Uterus (tissue), 2 donors: ENCODE measurements around the gene NABP1.

Source experiments
- CTCF ChIP-seq, 4 experiments: fragments of 200-600 bp in 2 of 4; fragments of 450-650 bp in 2 of 4; sonication (generic) in 2 of 4; IDR thresholded peaks; one replicate each; pipeline ENCODE4 v1.5.1; 2016 to 2019; ENCODE audit warnings: antibody characterized with exemption in 4 of 4, mild to moderate bottlenecking in 2 of 4, moderate library complexity in 1 of 4
- POLR2A ChIP-seq, 2 donors: fragments of 450-650 bp; IDR thresholded peaks; one replicate each; pipeline ENCODE4 v1.6.1; 2016; ENCODE audit warnings: antibody characterized with exemption in 2 of 2, mild to moderate bottlenecking in 1 of 2, moderate library complexity in 1 of 2

- no peak for TF ChIP-seq CTCF (IDR thresholded peaks at IDR 0.05)
- TF ChIP-seq POLR2A (IDR thresholded peaks at IDR 0.05), result no peak
These were observed 37.5 kb downstream of the NABP1 start for GRCh38 chr2:191715471-191715870.
